GM19468 (cell line): Measurements from ENCODE around the gene THAP4.

Experiments used
- ATAC-seq: cut with Tn5 transposase; IDR thresholded peaks from one replicate; pipeline ENCODE4 v1.9.1; 2021; ENCODE audit warnings: mild to moderate bottlenecking, moderate library complexity, moderate number of reproducible peaks; ENCODE audit not compliant: unreplicated experiment; ENCODE audit errors: extremely low read depth

The THAP4 gene

GRCh38 chr2:241534701-241535375 lies 102.1 kb downstream of the THAP4 start:
- ATAC-seq: no peak
